ENCODE data around the gene AJAP1. TPM values are rescaled to one million over a fixed set of nuclear protein-coding genes. Genes with fewer than 3 reads are reported as not detected.

AJAP1 gene
- total RNA-seq, 1 experiment from 2014 or later, result not detected

- TF ChIP-seq FOSL1 (IDR thresholded peaks at IDR 0.05; ENCODE audit: low read depth) (no peak), ZFX (IDR thresholded peaks at IDR 0.05) (no peak), SIN3A (IDR thresholded peaks at IDR 0.05; ENCODE audit: low read depth) (no peak), RAD21 (IDR thresholded peaks at IDR 0.05; ENCODE audit: low read depth) (no peak), ZNF274 (IDR thresholded peaks at IDR 0.05; ENCODE audit: low read depth, low read length) (no peak), CEBPB (IDR thresholded peaks at IDR 0.05; ENCODE audit: low read depth) (no peak), JUND (IDR thresholded peaks at IDR 0.05) (no peak), CBX3 (IDR thresholded peaks at IDR 0.05; ENCODE audit: low read depth) (no peak), SRF (IDR thresholded peaks at IDR 0.05; ENCODE audit: low read depth) (no peak), SP1 (IDR thresholded peaks at IDR 0.05; ENCODE audit: low read depth) (no peak), ZBTB33 (IDR thresholded peaks at IDR 0.05; ENCODE audit: extremely low read depth, insufficient replicate concordance, low read length) (no peak), YY1 (IDR thresholded peaks at IDR 0.05; ENCODE audit: extremely low read depth, insufficient replicate concordance, low read depth, low read length) (no peak), POLR2AphosphoS5 (IDR thresholded peaks at IDR 0.05; ENCODE audit: low read depth, low read length) (no peak)
Measured at GRCh38 chr1:4674117-4674516, 19.7 kb downstream of the AJAP1 start.

More at GRCh38 chr1:4674117-4674516, 19.7 kb downstream of the AJAP1 start:
- no peaks in the 10 kb centered on the region for H3K79me2 ChIP-seq (ENCODE audit: insufficient read depth, low read length)
- RAD21 ChIA-PET (ENCODE audit: low non-redundant PET in 1 of 2, low total read pairs in 2 of 2, uncharacterized antibody in 2 of 2, unreplicated experiment in 2 of 2), result no interaction called here
- DNase-seq (ENCODE audit: low read depth, low spot score), result no peak
- CTCF ChIA-PET, result no interaction called here
- H3K9me3 ChIP-seq (ENCODE audit: control insufficient read depth in 1 of 2, insufficient read depth in 1 of 2, low read depth in 1 of 2, low read length in 2 of 2), result peaks cover 3 to 4% of the 10 kb centered on the region in 2 experiments; a peak in 1 of 4 replicates
- POLR2A ChIA-PET, result no interaction called here
- ATAC-seq, result no peak
- H3K36me3 ChIP-seq (ENCODE audit: control insufficient read depth in 1 of 2, insufficient read depth in 2 of 2, low read length in 2 of 2), result no peaks in the 10 kb centered on the region
- no peak overlapping the region for H3K27ac ChIP-seq (ENCODE audit: low read depth, low read length)
- no peaks in the 10 kb centered on the region for H3K9me2 ChIP-seq (ENCODE audit: insufficient read depth)
- no peak overlapping the region for H3K9ac ChIP-seq (ENCODE audit: low read length)
- no peak overlapping the region for H3K4me2 ChIP-seq (ENCODE audit: low read length)
- no peak overlapping the region for H3K4me3 ChIP-seq (replicated peaks in 1 of 2; ENCODE audit: low read depth in 1 of 2, low read length in 2 of 2)
- H4K20me1 ChIP-seq (ENCODE audit: insufficient read depth), result no peaks in the 10 kb centered on the region
- H2AFZ ChIP-seq (ENCODE audit: low read depth, low read length, poor library complexity, severe bottlenecking), result no peak overlapping the region
- H3K4me1 ChIP-seq (ENCODE audit: control insufficient read depth in 1 of 2, insufficient read depth in 2 of 2, low read length in 2 of 2), result no peaks in the 10 kb centered on the region
- intact Hi-C loops (cut with micrococcal nuclease), result no loop called here
- no TSS peak for BruUV-seq (replicated peaks)
- H3K27me3 ChIP-seq (ENCODE audit: insufficient read depth, low read length), result no peaks in the 10 kb centered on the region

Data from HCT116 (cell line).